Erythroblast (primary cell): ENCODE results near the gene SEC14L6.

ENCODE experiments used
- GATA1 ChIP-seq: IDR thresholded peaks from 2 replicates; pipeline ENCODE4 v1.6.1; 2011; ENCODE audit warnings: low read depth, mild to moderate bottlenecking, control low read depth, low read length, moderate library complexity
- POLR2A ChIP-seq: IDR thresholded peaks from 2 replicates; pipeline ENCODE4 v1.6.1; 2011; ENCODE audit warnings: mild to moderate bottlenecking, low read length

DNA sequence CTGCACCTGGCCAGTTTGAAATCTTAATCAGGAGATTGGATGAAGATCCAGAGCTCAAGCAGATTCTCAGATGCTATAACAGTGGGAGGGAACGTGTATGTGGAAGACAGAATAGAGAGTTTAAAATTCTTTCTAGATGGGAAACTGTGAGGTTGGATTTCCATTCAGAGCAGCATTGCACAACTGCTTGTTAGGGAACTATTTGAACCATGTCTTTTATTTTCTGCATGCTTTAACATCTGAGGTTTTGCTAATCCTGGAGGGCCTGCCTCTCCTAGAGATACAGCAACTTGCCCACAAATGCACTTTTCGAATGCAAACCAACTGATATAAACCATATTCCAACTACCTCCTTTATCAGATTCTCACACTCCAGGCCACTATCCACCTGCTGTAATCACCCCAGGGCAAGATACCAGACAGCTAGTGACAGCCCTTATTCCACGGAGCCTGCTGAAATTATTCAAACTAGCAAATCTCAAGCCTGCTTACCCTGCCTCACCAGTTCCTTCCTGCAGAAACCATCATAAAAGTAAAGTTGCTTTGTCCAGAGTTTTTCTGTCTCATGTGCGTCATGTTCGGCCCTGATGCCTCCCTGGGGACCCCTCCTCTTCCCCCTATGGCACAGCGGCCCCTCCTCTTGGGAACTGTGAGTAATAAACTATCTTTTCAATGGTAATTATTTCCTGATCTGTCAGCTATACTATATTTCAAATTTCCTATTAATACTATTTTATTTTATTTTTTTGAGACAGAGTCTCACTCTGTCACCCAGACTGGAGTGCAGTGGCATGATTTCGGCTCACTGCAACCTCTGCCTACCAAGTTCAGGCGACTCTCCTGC lies 22.7 kb downstream of the SEC14L6 start:
- TF ChIP-seq POLR2A (no peak), GATA1 (no peak)
